ENCODE measurements around the gene CPXM2.
"Not testable (repeated sequence)": the region's sequence is repeated elsewhere in the genome, so short reads cannot be mapped to it uniquely, and the experiment has no call there.

Gene CPXM2

DNA sequence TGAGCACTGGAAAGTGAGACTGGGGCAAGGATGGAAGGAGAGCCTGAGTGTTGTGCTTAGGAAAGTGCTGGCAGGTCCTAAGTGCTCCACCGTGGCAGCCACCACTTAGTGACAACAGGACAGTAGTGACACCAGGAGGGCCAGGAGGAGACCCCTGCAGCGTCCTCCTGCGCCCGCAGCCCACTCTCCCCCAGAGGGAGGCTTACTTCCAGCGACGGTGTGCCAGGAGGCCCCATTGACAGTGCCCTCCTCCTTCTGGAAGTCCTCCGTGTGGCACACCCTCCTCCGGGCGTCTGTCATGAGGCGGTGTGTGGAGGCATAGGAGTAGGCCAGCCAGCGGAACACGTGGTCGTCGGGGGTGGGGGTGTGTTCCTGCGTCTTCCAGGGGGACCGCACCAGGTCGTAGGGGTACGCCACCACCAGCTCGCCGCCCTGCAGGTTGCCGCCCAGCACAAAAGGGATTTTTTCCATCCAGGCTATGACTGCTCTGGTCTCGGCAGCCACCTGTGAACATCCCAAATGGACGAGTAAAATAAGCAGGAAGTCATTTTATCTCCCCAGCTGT lies 129.9 kb downstream of the CPXM2 start:
- DNase-seq, result no peak

GRCh38 chr10:123761038-123761428 lies 130.6 kb downstream of the CPXM2 start:
- DNase-seq, result no peak

- no peak for DNase-seq
These were observed 131.1 kb downstream of the CPXM2 start for GRCh38 chr10:123760356-123761037.

DNA sequence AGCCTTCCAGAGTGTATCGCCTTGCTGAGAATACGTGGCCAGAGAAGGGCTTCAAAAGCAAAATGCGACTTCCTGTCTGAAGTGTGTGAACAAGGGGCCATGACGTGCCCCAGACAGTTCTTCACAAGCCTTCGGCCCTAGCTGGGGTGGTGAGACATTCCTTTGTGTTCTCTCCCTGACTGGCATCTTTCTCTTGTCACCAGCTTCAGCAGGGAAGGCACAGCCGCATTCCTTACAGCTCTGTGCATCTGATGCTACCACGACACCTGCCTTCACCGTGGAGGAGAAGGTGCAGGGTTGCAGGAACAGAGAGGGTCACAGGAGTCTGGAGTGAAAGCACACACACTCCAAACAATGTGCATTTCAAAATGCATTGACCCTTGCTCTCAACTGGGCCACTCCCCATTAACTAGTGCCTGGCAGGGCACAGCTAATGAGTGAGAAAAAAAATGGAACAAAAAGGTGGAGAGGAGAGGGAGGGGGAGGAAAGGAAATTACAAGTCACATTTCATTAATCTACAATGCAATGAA lies 132.0 kb downstream of the CPXM2 start:
- DNase-seq, result no peak

GRCh38 chr10:123759041-123759440 lies 132.6 kb downstream of the CPXM2 start:
- no peak for DNase-seq

DNA sequence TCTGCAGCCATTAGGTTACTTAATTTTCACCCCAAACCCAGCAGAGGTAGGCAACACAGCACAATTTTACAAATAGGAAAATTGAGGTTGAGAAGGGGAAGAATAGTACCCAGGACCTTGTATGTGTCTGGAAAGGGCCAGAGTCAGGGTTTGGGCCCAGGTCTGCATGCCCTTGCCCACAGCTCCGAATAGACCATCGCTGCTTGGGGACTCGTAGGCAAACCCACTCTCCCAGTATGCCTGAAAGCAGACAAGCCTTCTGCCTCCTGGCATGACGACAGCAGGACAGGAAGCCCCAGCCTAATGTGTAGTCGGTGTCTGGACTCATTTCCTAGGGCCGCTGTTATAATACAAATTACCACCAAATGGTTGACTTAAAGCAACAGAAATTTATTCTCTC lies 133.8 kb downstream of the CPXM2 start:
- no peak for DNase-seq

DNA sequence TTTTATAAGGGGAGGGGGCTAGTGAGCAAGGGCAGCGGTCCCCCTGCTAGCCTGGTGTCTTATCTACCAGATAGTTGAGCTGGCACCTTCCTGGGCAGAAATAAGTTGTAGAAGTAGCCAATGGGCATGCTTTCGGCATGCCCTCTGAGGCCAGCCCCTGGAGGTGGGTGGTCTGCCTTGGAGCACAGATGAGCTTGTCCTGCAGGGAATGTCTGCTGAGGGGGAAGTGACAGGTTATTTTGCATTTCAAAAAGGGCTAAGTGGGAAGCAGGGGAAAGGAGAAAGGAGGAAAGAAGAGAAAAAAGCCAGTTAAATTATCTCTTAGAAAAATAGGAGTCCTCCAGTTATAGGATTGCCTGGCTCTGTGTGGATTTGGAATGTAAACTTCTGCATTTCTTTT lies 136.5 kb downstream of the CPXM2 start:
- no peak for DNase-seq

DNA sequence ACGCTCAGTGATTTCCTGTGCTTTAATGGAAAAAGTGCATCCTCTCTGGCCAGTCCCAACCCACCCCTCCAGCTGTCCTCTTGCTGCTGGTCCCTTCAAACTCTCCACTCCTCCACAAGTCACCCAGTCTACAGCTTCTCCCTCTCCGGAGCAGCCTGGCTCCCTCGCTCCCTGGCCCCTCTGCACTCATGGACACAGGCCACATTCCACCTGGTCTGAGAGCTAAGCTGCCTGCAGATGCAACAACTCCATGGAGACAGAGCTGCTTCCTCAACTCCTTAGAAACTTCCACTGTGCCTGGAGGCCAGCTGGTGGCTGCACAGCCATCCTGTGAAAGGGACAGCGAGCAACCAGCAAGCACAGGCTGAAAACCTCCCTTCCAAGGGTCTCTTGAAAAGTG lies 137.5 kb downstream of the CPXM2 start:
- DNase-seq, result no peak

DNA sequence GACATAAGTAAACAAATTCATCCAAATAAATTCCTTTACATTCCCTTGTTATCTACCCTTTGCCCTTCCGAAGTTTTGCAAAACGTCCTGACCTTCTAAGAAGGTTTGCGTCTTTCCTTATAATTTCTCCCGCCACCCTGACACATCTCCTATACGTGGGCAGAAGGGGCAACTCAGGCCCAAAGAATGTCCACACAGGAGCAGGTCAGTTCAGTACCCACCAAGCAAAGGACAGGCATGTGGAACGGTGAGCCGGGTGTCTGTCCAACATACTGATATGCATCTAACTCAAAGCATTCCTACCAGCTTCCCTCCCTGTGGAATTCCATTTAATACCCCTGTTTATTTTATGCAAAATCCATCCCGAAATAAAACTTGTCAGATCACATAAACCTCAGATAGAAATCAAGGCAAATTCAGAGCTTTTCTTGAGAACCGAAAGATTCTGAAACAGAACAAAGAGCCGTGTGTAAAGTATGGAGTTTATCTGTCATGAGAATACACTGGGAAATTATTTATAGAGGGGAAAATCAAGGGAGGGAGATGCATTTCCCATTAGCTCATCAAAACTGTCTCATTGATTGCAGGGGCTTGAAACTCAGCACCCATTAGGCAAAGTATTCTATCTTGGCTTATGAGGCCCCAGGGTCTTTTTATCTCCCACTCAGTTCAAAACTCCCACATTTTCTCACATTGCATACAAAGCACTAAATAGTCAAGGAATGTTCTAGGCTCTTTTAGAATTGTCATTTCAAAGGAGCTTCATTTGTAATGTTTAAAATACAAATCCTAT lies 140.1 kb downstream of the CPXM2 start:
- DNase-seq, result no peak

GRCh38 chr10:123750901-123751300 lies 140.7 kb downstream of the CPXM2 start:
- no peak for DNase-seq

- DNase-seq, result no peak
These were observed 142.9 kb downstream of the CPXM2 start for GRCh38 chr10:123748711-123749110.

DNA sequence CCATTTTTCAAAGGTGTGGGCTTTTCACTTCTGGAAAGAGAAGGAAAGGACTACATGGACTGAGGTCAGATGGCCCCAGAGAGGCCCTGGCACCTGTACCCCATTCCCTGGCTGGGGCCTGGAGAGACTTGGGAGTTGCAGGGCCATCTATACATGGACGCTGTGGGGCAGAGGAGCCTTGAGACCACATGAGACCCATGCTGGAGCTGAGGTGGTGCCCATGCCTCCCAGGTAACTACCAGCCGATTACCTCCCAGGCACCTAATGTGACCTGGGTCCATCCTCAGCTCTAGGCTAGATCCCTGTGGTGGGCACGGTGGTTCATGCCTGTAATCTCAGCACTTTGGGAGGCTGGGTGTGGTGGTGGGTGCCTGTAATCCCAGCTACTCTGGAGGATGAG lies 144.2 kb downstream of the CPXM2 start:
- DNase-seq, result no peak

DNA sequence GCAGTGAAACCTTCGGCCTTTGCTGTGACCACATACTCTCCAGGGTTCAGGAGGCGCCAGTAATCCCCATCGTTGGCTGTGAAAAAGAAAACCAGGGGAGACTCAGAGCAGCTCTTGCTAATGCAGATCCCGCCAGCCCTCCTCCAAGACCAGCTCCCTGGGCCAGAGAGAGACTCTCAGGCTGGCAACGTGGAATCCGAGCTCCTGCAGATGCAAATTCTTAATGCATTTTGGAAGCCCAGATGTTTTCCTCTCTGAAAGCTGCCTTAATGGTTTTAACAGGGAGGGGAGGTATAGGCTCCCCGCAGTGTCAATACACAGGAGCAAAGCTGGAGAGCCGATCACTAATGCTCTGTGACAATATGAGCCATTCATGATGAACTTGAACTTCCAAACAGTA lies 144.7 kb downstream of the CPXM2 start:
- no peak for DNase-seq

GRCh38 chr10:123746520-123746919 lies 145.1 kb downstream of the CPXM2 start:
- DNase-seq, result no peak

DNA sequence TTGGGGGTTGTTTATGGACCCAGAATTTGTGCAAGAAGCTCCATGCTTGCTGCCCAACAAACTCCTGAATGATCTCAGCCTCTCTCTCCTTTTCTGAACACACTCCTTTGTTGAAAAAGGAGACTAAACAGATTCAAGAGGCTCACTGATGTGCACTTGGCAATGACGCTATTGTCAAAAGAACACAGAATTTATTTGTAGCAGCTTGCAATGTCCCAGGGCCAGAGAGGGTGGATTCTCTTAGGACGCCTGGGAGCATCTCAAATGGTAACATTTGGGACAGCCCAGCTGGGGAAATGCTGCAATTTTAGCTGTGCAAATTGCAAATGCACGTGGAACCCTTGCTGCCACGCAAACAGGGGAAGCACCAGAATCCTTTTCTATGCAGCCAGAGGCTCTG lies 145.5 kb downstream of the CPXM2 start:
- DNase-seq, result no peak

DNA sequence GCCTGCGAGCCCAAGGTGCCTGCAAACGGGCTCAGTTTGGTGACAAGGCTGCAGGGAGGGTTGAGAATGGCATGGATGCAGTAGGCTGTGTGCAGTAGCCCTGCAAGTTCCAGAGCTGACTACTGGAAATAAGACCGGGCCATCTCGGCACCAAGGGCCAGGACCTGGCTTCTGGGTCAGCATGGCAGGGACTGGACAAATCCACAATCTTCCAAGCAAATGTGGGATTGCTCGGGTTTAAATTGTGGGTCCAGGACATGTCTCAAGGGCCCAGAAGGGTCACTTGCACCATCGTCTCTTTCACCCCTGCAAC lies 147.4 kb downstream of the CPXM2 start:
- no peak for DNase-seq

DNA sequence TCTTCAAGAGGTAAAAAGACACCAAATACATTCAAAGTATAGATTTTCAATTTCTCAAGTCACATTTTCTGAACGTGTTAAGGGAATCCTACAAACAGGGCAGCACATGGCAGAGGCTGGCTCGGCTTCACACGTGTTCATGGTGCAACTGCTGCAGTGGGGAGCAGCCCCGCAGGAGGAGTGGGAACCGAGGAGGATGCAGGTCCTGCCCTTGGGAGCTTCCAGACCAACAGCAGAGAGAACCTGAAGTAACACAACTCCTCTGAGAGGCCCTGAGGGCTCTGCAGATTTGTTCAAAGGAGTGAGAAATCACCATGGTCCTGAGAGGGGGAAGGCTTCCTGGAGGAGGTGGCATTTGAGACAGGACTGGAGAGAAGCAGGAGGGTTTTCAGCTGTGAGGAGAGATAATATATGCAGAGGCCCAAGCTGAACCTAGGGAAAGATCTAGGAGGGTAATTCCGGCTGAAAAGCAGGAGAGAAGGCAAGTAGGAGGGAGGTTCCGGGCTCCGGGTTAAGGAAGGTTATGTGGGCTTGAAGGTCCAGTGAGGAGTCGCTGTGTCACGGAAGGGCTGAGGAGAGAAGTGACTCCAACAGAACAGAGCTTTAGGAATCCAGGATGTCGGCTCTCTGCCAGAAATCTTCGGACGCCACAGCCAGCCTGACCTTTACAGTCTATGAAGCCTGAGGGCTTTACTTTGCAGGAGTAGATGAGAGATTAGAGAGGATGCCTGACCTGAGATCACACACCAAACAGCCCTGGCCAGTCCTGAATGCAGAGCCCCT lies 148.0 kb downstream of the CPXM2 start:
- DNase-seq, result no peak

DNA sequence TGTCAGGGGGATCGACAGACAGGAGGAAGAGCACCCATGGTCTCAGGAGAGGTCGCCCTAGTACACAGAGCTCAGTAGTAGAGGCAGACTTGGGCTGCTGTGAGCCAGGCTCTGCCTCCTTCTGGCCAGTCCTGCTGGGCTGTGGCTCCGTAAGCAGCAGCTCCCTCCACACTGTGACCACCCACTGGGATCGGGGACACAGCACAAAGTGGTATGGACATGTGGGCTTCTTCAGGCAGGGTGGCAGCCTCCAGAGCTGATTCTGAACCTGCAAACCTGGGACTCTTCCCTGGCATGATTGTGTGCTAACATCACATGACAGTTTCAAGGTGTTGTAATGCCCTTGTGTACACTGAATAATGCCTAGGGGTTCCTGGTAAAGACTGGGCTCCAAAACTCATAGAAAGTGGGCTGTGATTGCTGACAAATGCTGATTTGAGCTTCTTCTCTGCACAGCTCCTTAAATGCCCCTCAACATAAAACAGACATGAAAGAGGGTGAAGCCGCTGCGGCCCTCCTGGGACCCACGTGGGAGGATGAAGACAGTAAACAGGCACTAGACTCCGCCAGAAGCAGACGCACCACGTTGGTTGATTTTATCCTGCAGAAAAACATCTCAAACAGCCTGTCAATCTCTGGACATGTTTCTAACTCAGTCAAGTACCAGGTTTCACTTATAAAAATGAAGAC lies 148.7 kb downstream of the CPXM2 start:
- DNase-seq, result no peak

GRCh38 chr10:123741711-123742110 lies 149.9 kb downstream of the CPXM2 start:
- no peak for DNase-seq

DNA sequence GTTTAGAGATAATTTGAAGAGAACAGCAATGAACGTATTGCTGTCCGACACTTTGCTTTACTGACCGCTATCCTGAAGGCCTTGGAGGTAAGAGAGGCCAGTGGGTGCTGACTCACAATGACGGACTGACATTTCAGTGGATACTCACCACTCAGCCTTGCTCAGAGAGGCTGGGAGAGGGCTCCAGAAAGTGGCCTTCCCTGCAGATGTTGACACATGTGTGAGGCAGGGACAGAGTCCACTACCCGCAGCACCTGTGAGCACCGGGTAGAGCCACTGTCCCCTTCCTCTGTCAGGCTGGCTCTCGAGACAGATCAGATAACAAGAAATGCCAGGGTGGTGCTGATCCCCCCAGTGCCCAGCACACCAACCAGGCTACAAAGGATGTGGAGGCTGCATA lies 150.5 kb downstream of the CPXM2 start:
- no peak for DNase-seq

GRCh38 chr10:123736917-123737316 lies 154.7 kb downstream of the CPXM2 start:
- DNase-seq, result not testable (repeated sequence)

GRCh38 chr10:123729523-123729922 lies 162.1 kb downstream of the CPXM2 start:
- no peak for DNase-seq

DNA sequence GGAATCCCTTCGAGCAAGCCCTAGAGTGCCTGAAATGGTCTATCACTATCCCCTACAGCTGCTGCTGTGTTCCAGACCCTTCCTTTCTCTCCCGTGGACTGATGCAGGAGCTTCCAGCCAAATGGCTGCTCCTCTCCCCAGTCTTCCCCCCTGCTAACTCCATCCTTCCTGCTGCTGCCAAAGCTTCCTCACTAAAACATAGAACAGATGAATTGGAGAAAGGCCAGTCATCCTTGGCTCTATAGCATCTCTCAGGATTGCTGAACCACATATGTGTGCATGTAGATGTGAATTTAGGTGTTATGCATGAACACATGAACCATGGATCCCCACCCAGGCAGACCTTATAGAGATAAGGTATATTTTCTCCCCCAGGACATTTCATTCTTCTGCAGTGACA lies 164.8 kb downstream of the CPXM2 start:
- DNase-seq, result no peak

Data from NCI-H2171 (cell line).